OCI-LY7 (cell line): ENCODE results near the gene S1PR4.

Experiments
- CTCF ChIP-seq: fragments of 200-600 bp; sonication (generic); conservative IDR thresholded peaks from 2 replicates; pipeline ENCODE4 v1.5.1; 2014; ENCODE audit warnings: mild to moderate bottlenecking, antibody characterized with exemption, low read length, moderate library complexity, mixed read lengths
- EZH2phosphoT487 ChIP-seq: fragments of 200-600 bp; sonication (generic); IDR thresholded peaks from 2 replicates; pipeline ENCODE4 v1.6.1; 2018; ENCODE audit warnings: low read depth, borderline replicate concordance, mild to moderate bottlenecking, mixed run types, antibody characterized with exemption, low read length, moderate library complexity, mixed read lengths

GRCh38 chr19:3225677-3226093 is 47.1 kb downstream of the S1PR4 start:
- TF ChIP-seq CTCF, result no peak
- TF ChIP-seq EZH2phosphoT487, result no peak
